GM12891 (cell line): ENCODE measurements around the gene ZNF79.

Source experiments
- POLR2A ChIP-seq: IDR thresholded peaks from 2 replicates; pipeline ENCODE4 v1.6.1; 2011; ENCODE audit warnings: low read depth, low read length, control low read depth
- POLR2AphosphoS5 ChIP-seq: IDR thresholded peaks from 2 replicates; pipeline ENCODE4 v1.6.1; 2011; ENCODE audit warnings: low read depth, low read length, control low read depth
- SPI1 ChIP-seq: IDR thresholded peaks from 2 replicates; pipeline ENCODE4 v1.6.1; 2011; ENCODE audit warnings: low read depth, low read length, control low read depth
- TAF1 ChIP-seq: IDR thresholded peaks from 2 replicates; pipeline ENCODE4 v1.6.1; 2011; ENCODE audit warnings: low read depth, low read length, control low read depth

DNA sequence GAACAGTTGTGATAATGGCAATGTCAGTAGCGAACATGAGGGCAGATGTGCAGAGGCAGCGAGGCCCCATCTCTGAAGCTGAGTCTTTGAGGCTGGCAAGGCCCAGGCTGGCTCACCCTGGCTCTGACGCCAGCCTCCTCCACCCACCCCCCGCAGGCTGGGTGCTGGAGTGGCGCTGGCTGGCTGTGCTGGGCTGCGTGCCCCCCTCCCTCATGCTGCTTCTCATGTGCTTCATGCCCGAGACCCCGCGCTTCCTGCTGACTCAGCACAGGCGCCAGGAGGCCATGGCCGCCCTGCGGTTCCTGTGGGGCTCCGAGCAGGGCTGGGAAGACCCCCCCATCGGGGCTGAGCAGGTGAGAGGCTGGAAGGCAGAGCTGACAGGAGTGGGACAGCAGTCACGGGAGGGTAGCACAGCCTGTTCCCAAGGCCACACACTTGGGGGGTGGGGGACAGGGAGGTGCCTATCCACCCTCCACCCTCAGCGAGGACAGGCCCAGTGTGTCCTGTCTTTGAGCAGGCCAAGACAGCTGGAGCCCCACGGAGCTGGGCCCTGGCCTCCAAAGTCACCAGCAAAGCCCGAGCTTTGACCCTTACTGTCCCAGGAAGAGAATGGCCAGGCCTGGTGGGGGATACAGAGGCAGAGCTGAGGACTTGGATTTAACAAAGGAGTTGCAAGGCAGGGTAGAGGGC lies 21.6 kb upstream of the ZNF79 start:
- TF ChIP-seq POLR2A (no peak), POLR2AphosphoS5 (no peak), TAF1 (no peak), SPI1 (no peak)
